Heart right ventricle (tissue), 16 donors: ENCODE data around the gene SOWAHA. TPM values are rescaled to one million over a fixed set of nuclear protein-coding genes. Genes with fewer than 3 reads are reported as not detected.

Experiments used
- ATAC-seq, 8 donors: fragments of 200-7000 bp; cut with Tn5 transposase; one replicate each; pipeline ENCODE4 v1.9.1; 2020; ENCODE audit warnings: mild to moderate bottlenecking in 8 of 8, moderate library complexity in 8 of 8, moderate number of reproducible peaks in 1 of 8
- DNase-seq, 2 donors: peaks; one replicate each; pipeline ENCODE4 v3.0.0-alpha.2; 2020
- H3K27ac ChIP-seq, 10 donors: fragments of 200-600 bp; sonication (generic) in 2 of 10; one replicate each; pipeline versions ENCODE4 v1.5.0 to v1.8.0; 2020 to 2022; ENCODE audit warnings: mild to moderate bottlenecking in 3 of 10
- H3K27me3 ChIP-seq, 7 donors: fragments of 200-600 bp; one replicate each; pipeline ENCODE4 v1.8.0; 2021 to 2022; ENCODE audit warnings: mild to moderate bottlenecking in 2 of 7
- H3K36me3 ChIP-seq, 9 donors: fragments of 200-600 bp; sonication (generic) in 1 of 9; one replicate each; pipeline versions ENCODE4 v1.5.0 to v1.8.0; 2020 to 2022; ENCODE audit warnings: mild to moderate bottlenecking in 2 of 9
- H3K4me1 ChIP-seq, 9 donors: fragments of 200-600 bp; sonication (generic) in 1 of 9; one replicate each; pipeline versions ENCODE4 v1.5.0 to v1.8.0; 2020 to 2022; ENCODE audit warnings: mild to moderate bottlenecking in 4 of 9
- H3K4me3 ChIP-seq, 10 donors: fragments of 200-600 bp; sonication (generic) in 2 of 10; one replicate each; pipeline versions ENCODE4 v1.5.0 to v1.8.0; 2020 to 2022; ENCODE audit warnings: mild to moderate bottlenecking in 7 of 10, moderate library complexity in 2 of 10
- H3K9me3 ChIP-seq, 11 donors: fragments of 200-600 bp in 10 of 11; sonication (generic) in 2 of 11; one replicate each; pipeline versions ENCODE4 v1.5.0 to v1.8.0; 2013 to 2022; ENCODE audit warnings: mild to moderate bottlenecking in 2 of 11, control low read depth in 1 of 11, moderate library complexity in 1 of 11
- WGBS, 2 donors: extraction: QIAGEN DNeasy Blood & Tissue Kit; methylation state at CpG; one replicate each; pipeline ENCODE4 v1.1.7; 2013; ENCODE audit warnings: inconsistent platforms in 1 of 2; 5-methylcytosine and 5-hydroxymethylcytosine counted together
- intact Hi-C, 10 donors: fragments of 100-400 bp; cut with DNase I; formaldehyde crosslinking; loops; one replicate each; pipeline versions ENCODE4 v1.11.1 to v1.14.2; 2022
- polyA plus RNA-seq, 2 donors: library from polyadenylated mRNA; stranded (reverse); fragments of 200-250 nt; gene quantifications; one replicate each; pipeline ENCODE4 v1.2.3, GENCODE V29; 2013
- total RNA-seq, 10 donors: library from RNA; stranded (reverse); fragmentation: NEBNext Ultra II Directional in 3 of 10; extraction: Animal tissue kit (Norgen Biotek cat#: 25700) in 3 of 10; gene quantifications; one replicate each; pipeline versions ENCODE4 v1.2.1 to v1.2.4, GENCODE V29; 2021 to 2023
- TF ChIP-seq, protein P1 (sequence below), 9 donors: fragments of 200-600 bp; sonication (generic) in 2 of 9; IDR thresholded peaks; one replicate each; pipeline versions ENCODE4 v1.5.0 to v1.8.0; 2021 to 2022; ENCODE audit warnings: antibody characterized with exemption in 9 of 9, mild to moderate bottlenecking in 5 of 9, moderate library complexity in 1 of 9
- donor health status: Arrhythmogenic right ventricular cardiomyopathy.
- donor health status: ischemic (EF 13 %, LVEDD 7.1; RV severe dilation, severe dysfunction).
- donor health status: healthy with polysubstance abuse.
- donor health status: DM: no; HTN: yes; CAD: no.
- donor health status: DM: no; HTN: no; CAD: no.
- donor health status: ischemic (EF 25% LVEDD 6.9; RV normal size, moderate dysfunction).
- donor health status: ischemic (EF 25% LVEDD 5.7; RV mildly dilated, moderate dysfunction).
- donor health status: healthy.
- donor health status: DM: yes; HTN: yes; CAD: no.
- donor health status: Ischemic cardiomyopathy.
- donor health status: ischemic (EF 35%, LVEDD 5.7; RV mildly dilated, moderate dysfunction).
- donor health status: nonischemic (EF 11% LVEDD 7.7; RV severe dilation, severe dysfunction).
- donor health status: DM: yes; HTN: yes; CAD: no.
- donor health status: PGD.
- donor health status: ischemic (EF 29% LVEDD 5.4; RV normal size, mild dysfunction).
- donor health status: nonischemic (EF 23%, LVEDD 6.1; RV moderate dilation, normal function).

Gene SOWAHA
- total and polyA plus RNA-seq, 12 donors: 0.07 to 0.19 (median 0.13) TPM; not detected in 7

- TF ChIP-seq, protein P1, sequence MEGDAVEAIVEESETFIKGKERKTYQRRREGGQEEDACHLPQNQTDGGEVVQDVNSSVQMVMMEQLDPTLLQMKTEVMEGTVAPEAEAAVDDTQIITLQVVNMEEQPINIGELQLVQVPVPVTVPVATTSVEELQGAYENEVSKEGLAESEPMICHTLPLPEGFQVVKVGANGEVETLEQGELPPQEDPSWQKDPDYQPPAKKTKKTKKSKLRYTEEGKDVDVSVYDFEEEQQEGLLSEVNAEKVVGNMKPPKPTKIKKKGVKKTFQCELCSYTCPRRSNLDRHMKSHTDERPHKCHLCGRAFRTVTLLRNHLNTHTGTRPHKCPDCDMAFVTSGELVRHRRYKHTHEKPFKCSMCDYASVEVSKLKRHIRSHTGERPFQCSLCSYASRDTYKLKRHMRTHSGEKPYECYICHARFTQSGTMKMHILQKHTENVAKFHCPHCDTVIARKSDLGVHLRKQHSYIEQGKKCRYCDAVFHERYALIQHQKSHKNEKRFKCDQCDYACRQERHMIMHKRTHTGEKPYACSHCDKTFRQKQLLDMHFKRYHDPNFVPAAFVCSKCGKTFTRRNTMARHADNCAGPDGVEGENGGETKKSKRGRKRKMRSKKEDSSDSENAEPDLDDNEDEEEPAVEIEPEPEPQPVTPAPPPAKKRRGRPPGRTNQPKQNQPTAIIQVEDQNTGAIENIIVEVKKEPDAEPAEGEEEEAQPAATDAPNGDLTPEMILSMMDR (IDR thresholded peaks at IDR 0.05): no peak
- Histone ChIP-seq H3K36me3 (no peaks in the 10 kb centered on the region), H3K4me3 (no peak overlapping the region), H3K27me3 (peaks cover 6 to 83% (median 59%) of the 10 kb centered on the region in 7 donors), H3K4me1 (peaks cover 0 to 17% (median 7%) of the 10 kb centered on the region in 9 donors), H3K27ac (no peak overlapping the region), H3K9me3 (no peaks in the 10 kb centered on the region)
- intact Hi-C loops: loop anchor here in 4 of 10 donors (10.0 kb wide), 3 partner anchors 57 to 427 kb away; no protein-coding TSS in a partner anchor
- no peak for ATAC-seq
- WGBS, 2 donors: 48 to 49% methylated on average over 18 of the region's 18 CpGs
- no peak for DNase-seq
These were observed 858 bp upstream of the SOWAHA start for GRCh38 chr5:132812123-132812765.

- ATAC-seq (peak in 7 of 8 donors; percentile 33 to 82 (median 73)), DNase-seq (peak in 1 of 2 donors; percentile 27)
- Histone ChIP-seq H3K36me3 (no peaks in the 10 kb centered on the region), H3K27ac (no peak overlapping the region), H3K9me3 (no peaks in the 10 kb centered on the region), H3K4me1 (peaks cover 0 to 17% (median 7%) of the 10 kb centered on the region in 9 donors), H3K4me3 (peak overlapping the region; percentile 5 to 49 (median 42)), H3K27me3 (peaks cover 6 to 72% (median 49%) of the 10 kb centered on the region in 7 donors)
- 3 to 5% methylated on average over 77 to 110 of the region's 110 CpGs for WGBS, 2 donors
- intact Hi-C loops: loop anchor here in 4 of 10 donors (10.0 kb wide), 3 partner anchors 59 to 429 kb away; no protein-coding TSS in a partner anchor
- TF ChIP-seq, protein P1 (IDR thresholded peaks at IDR 0.05): peak in 1 of 9 donors; percentile 10
These were observed 749 bp downstream of the SOWAHA start for GRCh38 chr5:132813599-132814502.

- TF ChIP-seq, protein P1 (IDR thresholded peaks at IDR 0.05): no peak
- DNase-seq (no peak), ATAC-seq (peak in 1 of 8 donors; percentile 9)
- intact Hi-C loops: loop anchor here in 7 of 10 donors (5.0 to 10.0 kb wide), 8 partner anchors 42 to 432 kb away; partner anchors contain the start of gene CCNI2 (in 1 of the 7)
- H3K9me3 ChIP-seq: no peaks in the 10 kb centered on the region
- no peak overlapping the region for H3K27ac ChIP-seq
- peak overlapping the region in 9 of 10 donors; percentile 26 to 49 (median 43) for H3K4me3 ChIP-seq
- 51 to 55% methylated on average over 81 of the region's 81 CpGs for WGBS, 2 donors
- no peaks in the 10 kb centered on the region for H3K36me3 ChIP-seq
- H3K27me3 ChIP-seq: peaks cover 6 to 72% (median 48%) of the 10 kb centered on the region in 7 donors
- peaks cover 0 to 20% (median 11%) of the 10 kb centered on the region in 9 donors for H3K4me1 ChIP-seq
These were observed 1.6 kb downstream of the SOWAHA start for GRCh38 chr5:132814503-132815294.
